ENCODE data around the gene MOV10. TPM values are rescaled to one million over a fixed set of nuclear protein-coding genes. Genes with fewer than 3 reads are reported as not detected.

The MOV10 gene
- total and polyA plus RNA-seq, 2 donors (not counting 3 experiments of a cell fraction or from before 2014, with no cell fraction given) = 97.1 to 113 TPM

DNA sequence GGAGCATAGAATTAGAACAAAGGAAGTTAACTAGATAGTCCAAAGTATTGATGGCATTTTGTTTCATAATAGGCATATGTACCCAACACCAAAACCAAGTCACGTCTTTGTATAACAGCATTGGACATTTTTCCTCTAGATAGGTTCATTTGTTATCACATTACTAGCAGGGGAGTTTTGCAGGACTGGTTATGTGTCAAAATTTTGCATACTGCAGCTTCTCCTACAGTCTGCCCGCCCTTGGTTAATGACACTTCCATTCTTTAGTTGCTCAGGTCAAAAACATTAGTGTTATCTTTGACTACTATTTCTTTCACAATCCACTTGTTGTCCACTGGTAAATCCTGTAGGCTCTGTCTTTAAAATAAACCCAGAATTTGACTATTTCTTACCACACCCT is 45.9 kb upstream of the MOV10 start:
- H3K79me2 ChIP-seq (ENCODE audit: control insufficient read depth, insufficient read depth, low read length) = peaks cover 97% of the 10 kb centered on the region
- no peaks in the 10 kb centered on the region for H3K4me1 ChIP-seq (ENCODE audit: control insufficient read depth, extremely low read depth, insufficient read depth, low read length)
- DNase-seq (ENCODE audit: low read depth, low spot score) (no peak), FAIRE-seq (no peak)
- H3K9me1 ChIP-seq (replicated peaks; ENCODE audit: control insufficient read depth, extremely low read depth, insufficient read depth, low read length) = no peaks in the 10 kb centered on the region
- POLR2A ChIA-PET = interaction anchor here (0.5 kb wide), 1 partner anchor 23 kb away, joined by 4 read pairs; no protein-coding TSS in a partner anchor
- H3K4me3 ChIP-seq (replicated peaks in 1 of 3; ENCODE audit: insufficient read depth in 1 of 3, low read depth in 1 of 3, low read length in 3 of 3) = no peak overlapping the region
- no TSS peak for BruUV-seq (replicated peaks)
- H3K4me2 ChIP-seq (ENCODE audit: insufficient read depth, low read length) = no peak overlapping the region
- peaks cover 0 to 4% of the 10 kb centered on the region in 2 experiments for H3K36me3 ChIP-seq (ENCODE audit: control insufficient read depth in 2 of 2, extremely low read depth in 1 of 2, insufficient read depth in 2 of 2, low read length in 2 of 2)
- no peak overlapping the region for H3K9ac ChIP-seq (replicated peaks; ENCODE audit: extremely low read depth, insufficient read depth, low read length)
- TF ChIP-seq FOS (IDR thresholded peaks at IDR 0.05; ENCODE audit: borderline replicate concordance, insufficient read depth, low read length) = no peak
- TF ChIP-seq POLR2A (IDR thresholded peaks at IDR 0.05; ENCODE audit: low read depth, low read length) = no peak
- TF ChIP-seq, protein P1, sequence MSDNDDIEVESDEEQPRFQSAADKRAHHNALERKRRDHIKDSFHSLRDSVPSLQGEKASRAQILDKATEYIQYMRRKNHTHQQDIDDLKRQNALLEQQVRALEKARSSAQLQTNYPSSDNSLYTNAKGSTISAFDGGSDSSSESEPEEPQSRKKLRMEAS (IDR thresholded peaks at IDR 0.05; ENCODE audit: insufficient read depth, insufficient read length) = no peak
- no peak for TF ChIP-seq MYC (IDR thresholded peaks at IDR 0.05; ENCODE audit: low read depth, low read length)
- TF ChIP-seq GATA2 (IDR thresholded peaks at IDR 0.05; ENCODE audit: insufficient read depth, insufficient read length, low read depth, low read length) = no peak
- no peak for TF ChIP-seq POLR2AphosphoS5 (IDR thresholded peaks at IDR 0.05; ENCODE audit: insufficient read depth, low read depth, low read length)
- no peak for TF ChIP-seq JUN (IDR thresholded peaks at IDR 0.05; ENCODE audit: borderline replicate concordance, insufficient read depth, insufficient read length, low read depth)
- TF ChIP-seq EZH2 (IDR thresholded peaks at IDR 0.05; ENCODE audit: borderline replicate concordance, low read depth, low read length, severe bottlenecking) = no peak
- TF ChIP-seq, protein P2, sequence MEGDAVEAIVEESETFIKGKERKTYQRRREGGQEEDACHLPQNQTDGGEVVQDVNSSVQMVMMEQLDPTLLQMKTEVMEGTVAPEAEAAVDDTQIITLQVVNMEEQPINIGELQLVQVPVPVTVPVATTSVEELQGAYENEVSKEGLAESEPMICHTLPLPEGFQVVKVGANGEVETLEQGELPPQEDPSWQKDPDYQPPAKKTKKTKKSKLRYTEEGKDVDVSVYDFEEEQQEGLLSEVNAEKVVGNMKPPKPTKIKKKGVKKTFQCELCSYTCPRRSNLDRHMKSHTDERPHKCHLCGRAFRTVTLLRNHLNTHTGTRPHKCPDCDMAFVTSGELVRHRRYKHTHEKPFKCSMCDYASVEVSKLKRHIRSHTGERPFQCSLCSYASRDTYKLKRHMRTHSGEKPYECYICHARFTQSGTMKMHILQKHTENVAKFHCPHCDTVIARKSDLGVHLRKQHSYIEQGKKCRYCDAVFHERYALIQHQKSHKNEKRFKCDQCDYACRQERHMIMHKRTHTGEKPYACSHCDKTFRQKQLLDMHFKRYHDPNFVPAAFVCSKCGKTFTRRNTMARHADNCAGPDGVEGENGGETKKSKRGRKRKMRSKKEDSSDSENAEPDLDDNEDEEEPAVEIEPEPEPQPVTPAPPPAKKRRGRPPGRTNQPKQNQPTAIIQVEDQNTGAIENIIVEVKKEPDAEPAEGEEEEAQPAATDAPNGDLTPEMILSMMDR (IDR thresholded peaks at IDR 0.05; ENCODE audit: extremely low read depth in 1 of 2, insufficient read depth in 1 of 2, low read depth in 1 of 2, low read length in 2 of 2) = no peak
- dilution Hi-C loops (cut with MboI; ENCODE audit: extremely low pct_ligation_motif_present, low sequenced_read_pairs) = no loop called here
- H2AFZ ChIP-seq (ENCODE audit: low read depth, low read length) = no peak overlapping the region
- no peaks in the 10 kb centered on the region for H3K27me3 ChIP-seq (ENCODE audit: control insufficient read depth in 2 of 2, insufficient read depth in 2 of 2, low read length in 2 of 2)
- peaks cover 16% of the 10 kb centered on the region for H4K20me1 ChIP-seq (replicated peaks; ENCODE audit: control insufficient read depth, extremely low read depth, insufficient read depth, low read length)
- intact Hi-C loops (cut with micrococcal nuclease) = no loop called here
- CTCF ChIA-PET = interaction anchor here (1.1 kb wide), 1 partner anchor 127 kb away, joined by 3 read pairs; no protein-coding TSS in a partner anchor
- no peak overlapping the region for H3K27ac ChIP-seq (ENCODE audit: insufficient read depth, low read depth, low read length)
- H3K9me3 ChIP-seq (replicated peaks; ENCODE audit: control insufficient read depth, insufficient read depth, low read length) = no peaks in the 10 kb centered on the region
